Neural cell (in vitro differentiated cells): ENCODE measurements around the gene PRKG1. TPM values are rescaled to one million over a fixed set of nuclear protein-coding genes. Genes with fewer than 3 reads are reported as not detected.

ENCODE experiments used
- H2AFZ ChIP-seq: fragments of 200-600, 300-800 bp; sonication (generic), shearing (Covaris generic); 2 replicates; pipeline ENCODE4 v1.6.0; 2014; ENCODE audit warnings: low read depth, mild to moderate bottlenecking, antibody characterized with exemption, low read length, moderate library complexity
- H3F3A ChIP-seq: fragments of 200-600 bp; shearing (Covaris generic); 2 replicates; pipeline ENCODE4 v1.6.1; 2016; ENCODE audit warnings: mild to moderate bottlenecking, moderate library complexity, mixed read lengths, antibody characterized with exemption, low read length; ENCODE audit not compliant: insufficient read depth, poor library complexity, severe bottlenecking
- H3K27ac ChIP-seq: fragments of 200-600, 300-800 bp; sonication (generic), shearing (Covaris generic); 2 replicates; pipeline ENCODE4 v1.5.1; 2014; ENCODE audit warnings: mild to moderate bottlenecking, low read length, moderate library complexity
- H3K27me3 ChIP-seq: fragments of 300-800, 200-600 bp; sonication (generic), shearing (Covaris generic); 2 replicates; pipeline ENCODE4 v1.6.0; 2014; ENCODE audit warnings: mild to moderate bottlenecking, low read depth, low read length, moderate library complexity; ENCODE audit not compliant: insufficient read depth
- H3K36me3 ChIP-seq: fragments of 300-800, 200-600 bp; sonication (generic), shearing (Covaris generic); 2 replicates; pipeline ENCODE4 v1.5.1; 2014; ENCODE audit warnings: mild to moderate bottlenecking, antibody characterized with exemption, low read length, moderate library complexity; ENCODE audit not compliant: insufficient read depth
- H3K4me2 ChIP-seq: fragments of 300-800, 200-600 bp; sonication (generic), shearing (Covaris generic); 2 replicates; pipeline ENCODE4 v1.6.0; 2014; ENCODE audit warnings: mild to moderate bottlenecking, low read length
- H3K4me3 ChIP-seq: fragments of 300-800, 200-600 bp; sonication (generic), shearing (Covaris generic); 2 replicates; pipeline ENCODE4 v1.5.1; 2014; ENCODE audit warnings: mild to moderate bottlenecking, low read length, moderate library complexity
- H3K79me2 ChIP-seq: fragments of 200-600 bp; shearing (Covaris generic); replicated peaks from 2 replicates; pipeline ENCODE4 v1.6.0; 2014; ENCODE audit warnings: mild to moderate bottlenecking, low read length, moderate library complexity; ENCODE audit not compliant: insufficient read depth
- H3K9ac ChIP-seq: fragments of 300-800, 200-600 bp; sonication (generic), shearing (Covaris generic); 2 replicates; pipeline ENCODE4 v1.6.1; 2016; ENCODE audit warnings: mild to moderate bottlenecking, low read length, mixed read lengths
- H3K9me2 ChIP-seq: fragments of 200-600 bp; shearing (Covaris generic); 2 replicates; pipeline ENCODE4 v1.6.1; 2016; ENCODE audit warnings: mild to moderate bottlenecking, low read length, mixed read lengths; ENCODE audit not compliant: insufficient read depth
- H3K9me3 ChIP-seq: fragments of 200-600, 300-800 bp; sonication (generic), shearing (Covaris generic); 2 replicates; pipeline ENCODE4 v1.6.1; 2016; ENCODE audit warnings: mild to moderate bottlenecking, mixed run types, low read length, moderate library complexity, mixed read lengths
- H4K20me1 ChIP-seq: fragments of 200-600 bp; shearing (Covaris generic); 2 replicates; pipeline ENCODE4 v1.6.1; 2016; ENCODE audit warnings: mild to moderate bottlenecking, mixed run types; ENCODE audit not compliant: insufficient read depth
- EP300 ChIP-seq: fragments of 450-650 bp; conservative IDR thresholded peaks from 2 replicates; pipeline ENCODE4 v1.6.1; 2014; ENCODE audit warnings: antibody characterized with exemption, mild to moderate bottlenecking, moderate library complexity; ENCODE audit not compliant: poor library complexity, severe bottlenecking
- EZH2 ChIP-seq: fragments of 200-600, 300-800 bp; shearing (Covaris generic), sonication (generic); IDR thresholded peaks from 2 replicates; pipeline ENCODE4 v1.6.1; 2014; ENCODE audit warnings: antibody characterized with exemption, low read length, borderline replicate concordance, mild to moderate bottlenecking; ENCODE audit not compliant: insufficient read depth, poor library complexity, severe bottlenecking
- MXI1 ChIP-seq: fragments of 450-650 bp; conservative IDR thresholded peaks from 2 replicates; pipeline ENCODE4 v1.6.1; 2014; ENCODE audit warnings: antibody characterized with exemption, mild to moderate bottlenecking; ENCODE audit not compliant: poor library complexity, severe bottlenecking
- POLR2AphosphoS5 ChIP-seq: IDR thresholded peaks from 2 replicates; pipeline ENCODE4 v1.6.1; 2012
- RAD21 ChIP-seq: fragments of 450-650 bp; conservative IDR thresholded peaks from 2 replicates; pipeline ENCODE4 v1.6.1; 2014; ENCODE audit warnings: antibody characterized with exemption, mild to moderate bottlenecking, moderate library complexity
- SMC3 ChIP-seq: fragments of 450-650 bp; conservative IDR thresholded peaks from 2 replicates; pipeline ENCODE4 v1.6.1; 2014; ENCODE audit warnings: antibody characterized with exemption, mild to moderate bottlenecking, moderate library complexity; ENCODE audit not compliant: poor library complexity
- TAF1 ChIP-seq: IDR thresholded peaks from 2 replicates; pipeline ENCODE4 v1.6.1; 2012; ENCODE audit warnings: low read depth
- polyA plus RNA-seq: library from polyadenylated mRNA; depleted of rRNA; stranded (reverse); fragments of >200 nt; gene quantifications from 2 replicates; pipeline ENCODE4 v1.2.3, GENCODE V29; 2014
- TF ChIP-seq, protein P1 (sequence below): fragments of 450-650 bp; IDR thresholded peaks from 2 replicates; pipeline ENCODE4 v1.5.1; 2014; ENCODE audit warnings: antibody characterized with exemption, mild to moderate bottlenecking, moderate library complexity; ENCODE audit not compliant: poor library complexity, severe bottlenecking
- TF ChIP-seq, protein P2 (sequence below): IDR thresholded peaks from 2 replicates; pipeline ENCODE4 v1.6.1; 2012; ENCODE audit warnings: borderline replicate concordance

The PRKG1 gene
- polyA plus RNA-seq, 1 donor from 2014 or later = 2.2 TPM

DNA sequence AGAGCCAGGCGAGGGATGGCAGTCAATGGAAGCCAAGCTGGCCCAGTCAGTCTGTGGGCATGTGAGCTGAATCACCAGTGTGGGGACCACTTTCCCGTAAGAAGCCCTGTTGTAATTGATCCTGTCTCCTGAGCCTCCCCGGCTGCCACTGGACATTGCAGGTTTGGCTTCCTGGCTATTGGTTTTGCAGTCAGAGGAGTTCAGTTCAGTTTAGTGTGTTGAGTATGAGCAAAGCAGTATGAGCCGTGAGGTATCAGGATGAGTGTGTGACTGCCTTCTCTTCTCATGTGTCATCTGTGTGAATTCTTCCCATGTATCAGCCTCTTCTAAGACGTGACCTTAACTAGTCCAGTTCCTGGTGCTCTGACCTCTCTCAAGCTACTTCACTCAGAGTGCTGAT is 227.4 kb downstream of the PRKG1 start:
- Histone ChIP-seq H3K79me2 (no peaks in the 10 kb centered on the region), H3K36me3 (no peaks in the 10 kb centered on the region), H3K27me3 (no peaks in the 10 kb centered on the region), H3F3A (no peaks in the 10 kb centered on the region), H3K9me3 (no peaks in the 10 kb centered on the region), H3K9me2 (no peaks in the 10 kb centered on the region), H2AFZ (no peak overlapping the region), H3K9ac (no peak overlapping the region), H3K4me3 (no peak overlapping the region), H3K4me2 (no peak overlapping the region), H3K27ac (no peak overlapping the region), H4K20me1 (no peaks in the 10 kb centered on the region)
- TF ChIP-seq EZH2 = no peak

DNA sequence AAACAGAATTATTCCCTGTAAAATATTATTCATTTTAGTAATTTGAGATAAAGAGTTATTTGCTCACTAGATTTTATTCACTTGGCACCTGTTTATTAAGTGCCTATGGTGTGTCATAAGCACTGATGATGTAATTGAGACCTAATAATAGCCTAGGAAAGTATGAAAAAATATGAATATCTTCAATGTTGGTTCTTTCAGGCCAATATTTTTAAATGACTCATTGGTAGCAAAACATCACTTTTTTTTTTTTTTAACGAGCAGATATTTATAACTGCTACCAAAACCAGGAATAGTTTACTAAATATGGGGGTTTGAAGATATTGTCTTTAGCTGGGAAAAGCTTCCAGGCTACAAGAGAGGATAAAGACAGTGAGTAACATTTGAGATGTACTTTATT is 228.0 kb downstream of the PRKG1 start:
- Histone ChIP-seq H3K9ac (no peak overlapping the region), H3K9me3 (no peaks in the 10 kb centered on the region), H3K27ac (no peak overlapping the region), H4K20me1 (no peaks in the 10 kb centered on the region), H3K36me3 (no peaks in the 10 kb centered on the region), H3K4me3 (no peak overlapping the region), H3K4me2 (no peak overlapping the region), H2AFZ (no peak overlapping the region), H3K27me3 (no peaks in the 10 kb centered on the region), H3K9me2 (no peaks in the 10 kb centered on the region), H3F3A (no peaks in the 10 kb centered on the region), H3K79me2 (no peaks in the 10 kb centered on the region)
- TF ChIP-seq, protein P1, sequence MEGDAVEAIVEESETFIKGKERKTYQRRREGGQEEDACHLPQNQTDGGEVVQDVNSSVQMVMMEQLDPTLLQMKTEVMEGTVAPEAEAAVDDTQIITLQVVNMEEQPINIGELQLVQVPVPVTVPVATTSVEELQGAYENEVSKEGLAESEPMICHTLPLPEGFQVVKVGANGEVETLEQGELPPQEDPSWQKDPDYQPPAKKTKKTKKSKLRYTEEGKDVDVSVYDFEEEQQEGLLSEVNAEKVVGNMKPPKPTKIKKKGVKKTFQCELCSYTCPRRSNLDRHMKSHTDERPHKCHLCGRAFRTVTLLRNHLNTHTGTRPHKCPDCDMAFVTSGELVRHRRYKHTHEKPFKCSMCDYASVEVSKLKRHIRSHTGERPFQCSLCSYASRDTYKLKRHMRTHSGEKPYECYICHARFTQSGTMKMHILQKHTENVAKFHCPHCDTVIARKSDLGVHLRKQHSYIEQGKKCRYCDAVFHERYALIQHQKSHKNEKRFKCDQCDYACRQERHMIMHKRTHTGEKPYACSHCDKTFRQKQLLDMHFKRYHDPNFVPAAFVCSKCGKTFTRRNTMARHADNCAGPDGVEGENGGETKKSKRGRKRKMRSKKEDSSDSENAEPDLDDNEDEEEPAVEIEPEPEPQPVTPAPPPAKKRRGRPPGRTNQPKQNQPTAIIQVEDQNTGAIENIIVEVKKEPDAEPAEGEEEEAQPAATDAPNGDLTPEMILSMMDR = no peak
- TF ChIP-seq EZH2 (no peak), RAD21 (no peak), TAF1 (no peak), SMC3 (no peak), MXI1 (no peak), EP300 (no peak), POLR2AphosphoS5 (no peak)
- TF ChIP-seq, protein P2, sequence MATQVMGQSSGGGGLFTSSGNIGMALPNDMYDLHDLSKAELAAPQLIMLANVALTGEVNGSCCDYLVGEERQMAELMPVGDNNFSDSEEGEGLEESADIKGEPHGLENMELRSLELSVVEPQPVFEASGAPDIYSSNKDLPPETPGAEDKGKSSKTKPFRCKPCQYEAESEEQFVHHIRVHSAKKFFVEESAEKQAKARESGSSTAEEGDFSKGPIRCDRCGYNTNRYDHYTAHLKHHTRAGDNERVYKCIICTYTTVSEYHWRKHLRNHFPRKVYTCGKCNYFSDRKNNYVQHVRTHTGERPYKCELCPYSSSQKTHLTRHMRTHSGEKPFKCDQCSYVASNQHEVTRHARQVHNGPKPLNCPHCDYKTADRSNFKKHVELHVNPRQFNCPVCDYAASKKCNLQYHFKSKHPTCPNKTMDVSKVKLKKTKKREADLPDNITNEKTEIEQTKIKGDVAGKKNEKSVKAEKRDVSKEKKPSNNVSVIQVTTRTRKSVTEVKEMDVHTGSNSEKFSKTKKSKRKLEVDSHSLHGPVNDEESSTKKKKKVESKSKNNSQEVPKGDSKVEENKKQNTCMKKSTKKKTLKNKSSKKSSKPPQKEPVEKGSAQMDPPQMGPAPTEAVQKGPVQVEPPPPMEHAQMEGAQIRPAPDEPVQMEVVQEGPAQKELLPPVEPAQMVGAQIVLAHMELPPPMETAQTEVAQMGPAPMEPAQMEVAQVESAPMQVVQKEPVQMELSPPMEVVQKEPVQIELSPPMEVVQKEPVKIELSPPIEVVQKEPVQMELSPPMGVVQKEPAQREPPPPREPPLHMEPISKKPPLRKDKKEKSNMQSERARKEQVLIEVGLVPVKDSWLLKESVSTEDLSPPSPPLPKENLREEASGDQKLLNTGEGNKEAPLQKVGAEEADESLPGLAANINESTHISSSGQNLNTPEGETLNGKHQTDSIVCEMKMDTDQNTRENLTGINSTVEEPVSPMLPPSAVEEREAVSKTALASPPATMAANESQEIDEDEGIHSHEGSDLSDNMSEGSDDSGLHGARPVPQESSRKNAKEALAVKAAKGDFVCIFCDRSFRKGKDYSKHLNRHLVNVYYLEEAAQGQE = no peak

DNA sequence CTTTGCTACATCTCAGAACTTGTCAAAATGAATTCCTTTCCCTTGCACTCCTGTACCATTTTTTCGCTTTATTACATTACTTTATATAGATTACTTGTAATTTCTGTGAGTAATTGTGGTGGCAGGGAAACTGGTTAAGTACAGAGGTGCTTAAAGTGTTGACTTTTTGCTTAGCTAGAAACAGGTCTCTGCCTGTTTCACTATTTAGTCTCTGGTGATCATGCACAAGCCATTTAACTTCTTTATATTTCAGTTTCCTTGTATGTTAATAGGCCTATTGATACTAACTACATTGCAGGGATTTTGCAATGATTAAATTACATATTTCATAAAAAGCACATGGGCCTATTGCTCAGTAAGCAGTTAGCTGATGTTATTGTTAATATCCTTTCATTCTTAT is 233.8 kb downstream of the PRKG1 start:
- no peaks in the 10 kb centered on the region for H3K79me2 ChIP-seq
- H3K36me3 ChIP-seq = no peaks in the 10 kb centered on the region
- no peaks in the 10 kb centered on the region for H3K27me3 ChIP-seq
- H3K4me2 ChIP-seq = no peak overlapping the region
- H3K27ac ChIP-seq = no peak overlapping the region
- H2AFZ ChIP-seq = no peak overlapping the region
- H3K9me2 ChIP-seq = no peaks in the 10 kb centered on the region
- no peaks in the 10 kb centered on the region for H3K9me3 ChIP-seq
- no peak overlapping the region for H3K9ac ChIP-seq
- H4K20me1 ChIP-seq = no peaks in the 10 kb centered on the region
- no peaks in the 10 kb centered on the region for H3F3A ChIP-seq
- H3K4me3 ChIP-seq = no peak overlapping the region
- TF ChIP-seq RAD21 = no peak
- TF ChIP-seq SMC3 = no peak
- no peak for TF ChIP-seq POLR2AphosphoS5
- no peak for TF ChIP-seq EZH2
- TF ChIP-seq, protein P2 = no peak
- TF ChIP-seq TAF1 = no peak
- TF ChIP-seq EP300 = no peak
- TF ChIP-seq, protein P1 = no peak
- TF ChIP-seq MXI1 = no peak
